NCI-H187 (cell line): Measurements from ENCODE around the gene MIA3.
"Not testable (repeated sequence)": the region's sequence is repeated elsewhere in the genome, so short reads cannot be mapped to it uniquely, and the experiment has no call there.

ENCODE experiments used
- DNase-seq, 2 experiments: peaks; one replicate each; lab custom pipeline; 2025; lab: John Stamatoyannopoulos, UW

MIA3 gene

DNA sequence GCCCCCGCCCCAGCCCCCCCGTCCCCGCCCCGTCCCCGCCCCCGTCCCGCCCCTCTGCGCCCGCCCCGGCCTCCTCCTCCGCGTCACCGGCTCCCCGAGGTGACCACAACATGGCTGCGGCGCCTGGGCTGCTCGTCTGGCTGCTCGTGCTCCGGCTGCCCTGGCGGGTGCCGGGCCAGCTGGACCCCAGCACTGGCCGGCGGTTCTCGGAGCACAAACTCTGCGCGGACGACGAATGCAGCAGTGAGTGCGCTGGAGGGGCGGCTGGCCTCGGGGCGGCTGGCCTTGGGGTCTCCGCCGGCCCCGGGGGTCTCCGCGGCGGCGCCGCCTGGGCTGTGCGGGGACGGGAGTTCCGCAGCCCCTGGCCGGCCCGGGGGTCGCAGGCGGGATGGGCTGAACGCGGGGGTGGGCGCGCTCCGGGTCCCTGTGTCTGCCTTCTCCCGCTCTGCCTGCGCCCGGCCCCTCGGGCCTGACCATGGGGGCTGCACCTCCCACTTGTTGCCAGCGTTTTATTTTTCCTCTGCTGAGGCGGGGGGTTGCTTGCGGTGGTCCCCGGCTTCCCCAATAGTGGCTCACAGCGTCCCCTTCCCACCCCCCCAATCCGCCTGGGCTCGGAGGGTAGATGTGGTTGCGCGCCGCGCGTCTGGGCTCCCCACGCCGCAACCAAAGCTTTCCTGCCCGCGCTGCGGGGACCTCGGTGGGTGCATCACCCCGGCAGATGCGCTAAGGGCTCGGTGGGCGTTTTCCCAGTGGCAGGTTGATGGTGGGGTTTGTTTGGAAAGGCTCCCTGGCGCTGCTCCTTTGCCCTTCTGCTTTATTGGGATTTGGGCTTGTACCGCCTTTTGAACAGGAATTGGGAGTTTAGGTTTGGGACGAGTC is at the start of gene MIA3:
MIA3 (plus strand) TSS at position 97 of the 879 bp plus-strand sequence; CDS start at position 111, 14 bp downstream.
- no peak for DNase-seq

GRCh38 chr1:222570837-222571236 is 47.1 kb upstream of the MIA3 start:
- no peak for DNase-seq

DNA sequence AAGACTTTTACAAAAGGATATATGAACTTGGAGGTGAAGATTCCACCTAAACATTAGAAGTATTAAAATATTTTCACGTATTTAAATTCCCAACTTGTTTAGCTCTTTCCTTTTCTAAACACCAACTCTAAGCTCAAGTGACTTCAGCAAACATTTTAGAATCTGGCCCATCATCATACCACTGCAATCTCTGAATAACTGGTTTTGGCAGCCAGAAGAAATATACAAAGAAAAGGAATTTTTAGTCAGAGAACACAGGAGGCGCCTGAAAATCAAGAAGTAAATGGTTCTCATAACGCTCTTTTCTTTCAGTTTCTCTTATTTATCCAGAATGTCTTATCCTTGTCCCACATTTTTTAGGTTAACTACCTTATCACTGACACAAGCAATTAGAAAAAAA is 38.6 kb upstream of the MIA3 start:
- no peak for DNase-seq

- DNase-seq, result no peak
Measured at GRCh38 chr1:222582099-222582774, 35.7 kb upstream of the MIA3 start.

- no peak for DNase-seq
Measured at GRCh38 chr1:222583079-222583478, 34.8 kb upstream of the MIA3 start.

DNA sequence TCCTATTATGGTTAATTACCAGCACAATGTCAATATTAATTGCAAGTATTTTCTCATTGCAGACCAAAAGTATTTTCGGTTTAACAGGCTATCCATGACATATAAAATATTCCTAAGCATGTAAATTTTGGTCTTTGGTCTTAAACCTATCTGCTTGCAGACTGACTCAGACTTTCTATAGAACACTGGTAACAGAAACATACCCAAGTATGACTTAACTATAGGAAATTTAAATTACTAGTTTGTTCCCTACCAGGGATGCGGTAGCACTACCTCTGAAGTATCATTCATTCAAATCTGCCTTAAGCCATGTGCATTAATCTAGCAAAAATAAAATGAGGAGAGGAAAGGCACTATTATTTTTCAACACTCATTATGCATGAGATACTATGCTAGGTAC is 31.1 kb upstream of the MIA3 start:
- DNase-seq, result no peak

DNA sequence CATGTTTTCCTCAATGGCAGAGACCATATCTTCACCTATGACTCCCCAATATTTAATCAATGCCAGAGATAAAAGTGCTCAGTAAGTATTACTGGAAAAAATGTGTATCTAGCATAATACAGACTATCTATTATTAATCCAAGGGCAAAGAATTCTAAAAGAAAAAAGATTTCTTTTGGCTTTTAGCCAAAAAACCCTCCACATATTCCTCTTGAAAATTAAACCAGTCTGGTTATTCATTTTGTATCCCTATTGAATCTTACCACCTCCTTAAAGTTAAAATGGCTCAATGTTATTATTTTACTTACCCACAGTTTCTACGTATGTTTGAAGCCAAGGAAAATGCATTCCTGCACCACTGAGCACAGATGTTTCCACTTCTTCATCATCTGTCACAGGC is 29.8 kb upstream of the MIA3 start:
- no peak for DNase-seq

- peak; percentile 28 to 32 for DNase-seq
Measured at GRCh38 chr1:222589462-222590302, 28.2 kb upstream of the MIA3 start, which contains the start of gene TAF1A. TAF1A (minus strand) TSS chr1:222589933.

GRCh38 chr1:222592171-222592570 is 25.7 kb upstream of the MIA3 start:
- no peak for DNase-seq

DNA sequence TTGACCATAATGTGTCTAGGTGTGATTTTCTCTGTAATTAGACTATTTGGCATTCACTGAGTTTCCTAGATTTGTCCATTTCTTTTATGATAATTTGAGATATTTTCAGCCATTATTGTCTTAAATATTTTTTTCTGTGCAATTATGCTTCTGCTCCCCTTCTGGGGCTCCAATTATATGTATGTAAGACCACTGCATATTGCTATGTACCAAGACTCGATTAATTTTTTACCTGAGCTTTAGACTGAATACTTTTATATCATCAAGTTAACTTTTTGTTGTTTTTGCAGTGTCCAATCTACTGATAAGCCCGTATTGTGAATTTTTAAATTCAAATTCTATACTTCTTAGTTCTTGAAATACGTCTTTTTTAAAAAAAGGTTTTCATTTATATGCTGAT is 23.1 kb upstream of the MIA3 start:
- no peak for DNase-seq

GRCh38 chr1:222596696-222597095 is 21.2 kb upstream of the MIA3 start:
- DNase-seq, result no peak

- no peak for DNase-seq
Measured at GRCh38 chr1:222600281-222600680, 17.6 kb upstream of the MIA3 start.

DNA sequence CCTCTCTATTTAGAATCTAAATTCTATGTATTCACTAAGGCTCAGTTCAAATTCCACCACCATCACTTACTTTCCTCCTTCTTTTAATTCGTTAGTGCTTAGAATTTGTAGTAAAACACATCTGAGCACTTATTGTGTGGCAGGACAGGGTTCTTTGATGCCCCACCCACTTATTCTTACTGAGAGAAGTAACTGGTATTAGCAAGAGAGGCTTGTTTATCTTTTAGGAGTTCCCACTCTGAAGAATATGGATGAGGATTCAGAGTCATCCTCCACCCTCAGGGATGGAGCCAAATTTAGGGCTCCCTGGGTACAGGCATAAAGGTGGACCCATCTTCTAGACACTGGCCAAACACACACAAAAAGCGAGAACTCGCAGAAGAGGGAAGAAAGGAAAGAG is 16.6 kb upstream of the MIA3 start:
- no peak for DNase-seq

DNA sequence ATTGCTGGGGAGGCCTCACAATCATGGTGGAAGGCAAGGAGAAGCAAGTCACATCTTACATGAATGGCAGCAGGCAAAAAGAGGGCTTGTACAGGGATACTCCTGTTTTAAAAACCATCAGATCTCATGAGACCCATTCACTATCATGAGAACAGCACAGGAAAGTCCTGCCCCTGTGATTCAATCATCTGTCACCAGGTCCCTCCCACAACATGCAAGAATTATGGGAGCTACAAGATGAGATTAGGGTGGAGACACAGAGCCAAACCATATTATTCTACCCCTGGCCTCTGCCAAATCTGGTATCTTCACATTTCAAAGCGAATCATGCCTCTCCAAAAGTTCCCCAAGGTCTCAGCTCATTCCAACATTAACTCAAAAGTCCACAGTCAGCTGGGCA is 11.1 kb upstream of the MIA3 start:
- no peak for DNase-seq

GRCh38 chr1:222609111-222609510 is 8.8 kb upstream of the MIA3 start:
- not testable (repeated sequence) for DNase-seq

DNA sequence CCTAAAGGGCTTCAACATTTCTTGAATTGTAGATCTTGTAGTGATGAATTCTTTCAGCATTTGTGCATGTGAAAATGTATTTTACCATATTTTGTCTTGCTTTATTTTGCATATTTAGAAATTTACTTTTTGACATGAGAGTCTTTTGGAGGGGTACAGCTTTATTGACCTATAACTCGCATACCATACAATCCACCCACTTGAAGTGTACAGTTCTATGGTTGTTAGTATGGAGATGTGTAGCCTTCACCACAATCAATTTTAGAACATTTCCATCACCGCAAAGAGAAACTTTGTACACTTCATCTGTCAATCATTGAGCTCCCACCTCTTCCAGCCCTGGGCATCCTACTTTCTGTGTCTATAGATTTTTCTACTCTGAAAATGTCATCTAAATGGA is 7.2 kb upstream of the MIA3 start:
- DNase-seq, result no peak

- DNase-seq, result no peak
Measured at GRCh38 chr1:222613627-222614026, 4.3 kb upstream of the MIA3 start.

DNA sequence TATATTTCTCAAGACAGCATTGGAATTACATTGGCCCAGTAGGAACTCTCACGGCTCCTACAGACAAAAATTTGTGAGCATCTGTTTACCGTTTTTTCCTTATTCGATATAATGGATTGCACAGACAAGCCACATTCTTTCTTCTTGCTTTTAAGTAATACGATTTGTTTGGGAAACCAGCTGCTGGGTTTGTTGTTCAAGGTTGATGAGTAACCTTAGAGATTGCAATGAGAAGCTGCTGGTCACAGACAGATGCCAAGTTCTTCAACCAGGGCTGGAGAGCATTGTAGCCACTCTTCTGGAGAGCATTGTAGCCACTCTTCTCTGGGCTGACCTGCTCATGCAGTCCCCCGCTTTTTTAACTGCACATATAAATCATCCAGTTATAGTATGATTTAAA is 1.4 kb upstream of the MIA3 start:
- DNase-seq, result no peak

GRCh38 chr1:222617367-222617951 is 438 bp upstream of the MIA3 start:
- DNase-seq, result peak; percentile 32 to 60

GRCh38 chr1:222618880-222619596 is 1.1 kb downstream of the MIA3 start:
- no peak for DNase-seq

DNA sequence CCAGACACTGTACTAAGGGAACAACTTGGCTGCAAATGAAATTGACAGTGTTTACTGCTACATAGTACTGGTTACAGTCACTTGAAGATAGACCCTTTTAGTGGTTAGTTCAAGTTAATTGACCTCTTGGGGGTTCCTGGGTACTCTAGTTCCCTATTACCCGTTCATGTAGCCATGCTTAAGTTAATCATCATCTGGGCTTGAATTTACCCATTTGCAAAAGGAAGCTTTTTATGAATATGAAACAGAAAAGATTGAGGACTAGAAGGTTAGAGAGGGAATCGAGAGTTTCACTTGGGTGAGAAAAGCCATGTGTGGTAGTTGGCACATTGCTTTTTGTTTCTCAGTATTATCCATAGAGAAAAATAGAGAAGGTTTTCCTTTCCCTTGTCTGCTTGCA is 2.7 kb downstream of the MIA3 start:
- no peak for DNase-seq
